ENCODE measurements around the gene TFAP2D.

DNA sequence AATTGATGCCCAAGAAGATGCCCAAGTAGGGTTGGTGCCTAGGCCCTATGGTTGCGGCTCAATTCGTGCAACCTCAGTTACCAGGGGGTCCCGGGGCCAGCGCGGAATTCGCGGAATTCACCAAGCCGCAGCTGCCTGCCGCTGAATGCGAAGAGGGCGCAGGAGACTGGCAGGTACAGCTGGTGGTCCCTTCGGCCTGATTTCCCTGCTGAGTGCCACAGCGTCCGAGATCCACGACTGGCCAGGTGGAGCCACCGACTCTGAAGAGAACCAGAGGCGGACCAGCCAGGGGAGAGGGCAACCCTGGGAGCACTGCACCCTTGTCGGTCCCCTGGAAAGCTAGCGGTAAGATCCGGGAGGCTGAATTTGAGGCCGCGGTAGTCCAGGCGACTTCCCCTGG lies 6.8 kb upstream of the TFAP2D start:
- TF ChIP-seq CTCF (conservative IDR thresholded peaks at IDR 0.05; ENCODE audit: low read length) (no peak), EZH2phosphoT487 (IDR thresholded peaks at IDR 0.05; ENCODE audit: borderline replicate concordance, low read depth, low read length) (no peak)

Measured in OCI-LY7 (cell line).